Measurements from ENCODE around the gene HMGXB4.
"Not testable (repeated sequence)": the region's sequence is repeated elsewhere in the genome, so short reads cannot be mapped to it uniquely, and the experiment has no call there.

HMGXB4 gene

DNA sequence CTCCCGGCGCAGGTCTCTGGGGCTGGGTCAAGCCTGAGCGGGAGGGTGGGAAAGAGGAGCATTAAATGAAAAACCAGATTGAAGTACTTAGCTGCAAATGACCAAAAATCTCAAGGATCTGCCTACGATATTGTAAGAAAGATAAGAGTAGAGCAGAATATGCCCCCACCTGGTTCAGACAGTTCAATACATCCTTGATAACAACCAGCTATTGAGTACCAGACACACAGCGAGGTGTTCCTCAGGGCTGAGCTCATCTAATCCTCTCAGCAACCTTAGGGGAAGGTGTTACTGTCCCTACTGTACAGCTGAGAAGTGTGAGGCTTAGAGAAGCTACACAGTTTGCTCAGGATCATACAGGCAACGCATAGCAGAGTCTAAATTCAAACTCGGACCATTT is 27.4 kb upstream of the HMGXB4 start:
- TF ChIP-seq JUND (IDR thresholded peaks at IDR 0.05; ENCODE audit: low read depth) = no peak
- DNase-seq (ENCODE audit: low read depth in 1 of 2, low spot score in 1 of 2) = no peak
- in situ Hi-C loops (cut with HindIII; ENCODE audit: low pct_unique_long_range_greater_than_20kb, low sequenced_read_pairs) = no loop called here

DNA sequence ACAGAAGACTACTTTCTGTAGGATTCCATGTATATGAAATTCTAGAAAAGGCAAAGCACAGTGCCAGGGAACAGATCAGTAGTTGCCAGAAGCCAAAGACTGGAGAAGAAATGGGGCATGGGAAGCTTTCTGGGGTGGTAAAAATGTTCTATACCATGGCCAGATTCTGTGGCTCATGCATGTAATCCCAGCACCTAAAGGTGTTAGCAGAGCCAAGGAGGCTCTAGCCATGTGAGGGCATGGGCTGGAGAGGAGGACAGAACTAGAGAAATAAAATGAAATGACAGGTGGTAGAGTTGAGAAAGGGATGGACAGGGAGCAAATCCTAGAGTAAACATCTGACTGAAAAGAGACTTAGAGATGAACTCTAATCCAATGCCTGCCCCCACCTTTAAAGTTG is 26.9 kb upstream of the HMGXB4 start:
- in situ Hi-C loops (cut with HindIII; ENCODE audit: low pct_unique_long_range_greater_than_20kb, low sequenced_read_pairs) = no loop called here
- no peak for DNase-seq (ENCODE audit: low read depth in 1 of 2, low spot score in 1 of 2)
- no peak for TF ChIP-seq JUND (IDR thresholded peaks at IDR 0.05; ENCODE audit: low read depth)

DNA sequence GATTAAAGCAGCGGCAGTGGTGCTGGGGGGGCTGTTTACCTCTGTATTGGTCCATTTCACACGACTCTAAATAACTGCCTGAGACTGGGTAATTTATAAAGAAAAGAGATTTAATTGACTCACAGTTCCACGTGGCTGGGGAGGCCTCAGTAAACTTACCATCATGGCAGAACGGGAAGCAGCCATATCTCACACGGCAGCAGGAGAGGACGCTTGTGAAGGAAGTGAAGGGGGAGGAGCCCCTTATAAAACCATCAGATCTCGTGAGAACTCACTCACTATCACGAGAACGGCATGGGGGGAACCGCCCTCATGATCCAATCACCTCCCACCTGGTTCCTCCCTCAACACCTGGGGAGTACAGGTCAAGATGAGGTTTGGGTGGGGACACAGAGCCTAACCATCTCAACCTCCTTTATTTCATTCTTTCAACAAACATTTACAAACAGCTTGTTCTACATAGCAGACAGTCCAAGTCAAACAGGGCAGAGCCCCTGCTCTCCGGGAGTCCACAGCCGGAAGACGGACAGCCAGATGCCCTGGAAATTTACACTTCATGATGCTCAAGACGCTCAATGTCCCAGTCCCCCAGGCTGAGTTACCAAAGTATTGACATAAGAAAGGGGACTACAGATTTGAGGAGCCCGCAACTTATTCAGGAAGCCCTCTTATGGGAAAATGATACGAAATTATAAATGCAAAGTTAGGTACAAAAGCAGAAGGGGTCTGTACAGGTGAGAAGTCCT is 26.3 kb upstream of the HMGXB4 start:
- no peak for TF ChIP-seq JUND (IDR thresholded peaks at IDR 0.05; ENCODE audit: low read depth)
- peak in 1 of 2 experiments; percentile 27 for DNase-seq (ENCODE audit: low read depth in 1 of 2, low spot score in 1 of 2)
- in situ Hi-C loops (cut with HindIII; ENCODE audit: low pct_unique_long_range_greater_than_20kb, low sequenced_read_pairs) = no loop called here

DNA sequence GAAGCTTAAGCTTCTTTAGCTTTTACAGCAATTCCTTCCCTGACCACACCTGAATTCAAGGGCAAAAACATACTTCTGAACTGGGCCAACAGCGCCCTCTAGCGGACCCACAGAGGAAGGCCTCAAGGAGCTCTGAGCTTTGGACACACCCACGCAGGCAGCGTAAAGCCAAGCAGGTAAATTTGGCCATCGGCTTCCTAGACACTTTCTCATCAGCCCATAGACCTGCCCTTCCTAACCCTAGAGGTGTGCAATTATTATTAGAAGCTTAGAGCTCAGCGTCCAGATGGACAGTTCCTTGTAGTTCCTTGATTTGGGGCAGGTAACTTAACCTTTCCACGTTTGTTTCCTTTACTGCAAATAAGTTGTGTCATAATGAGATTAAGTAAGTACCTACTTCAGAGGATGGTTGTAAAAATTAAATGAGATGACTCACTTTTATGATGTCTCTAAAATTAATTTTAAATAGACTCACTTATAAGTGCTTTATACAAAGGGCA is 25.7 kb upstream of the HMGXB4 start:
- in situ Hi-C loops (cut with HindIII; ENCODE audit: low pct_unique_long_range_greater_than_20kb, low sequenced_read_pairs) = no loop called here
- DNase-seq (ENCODE audit: low read depth in 1 of 2, low spot score in 1 of 2) = peak; percentile 33 to 82
- no peak for TF ChIP-seq JUND (IDR thresholded peaks at IDR 0.05; ENCODE audit: low read depth)

DNA sequence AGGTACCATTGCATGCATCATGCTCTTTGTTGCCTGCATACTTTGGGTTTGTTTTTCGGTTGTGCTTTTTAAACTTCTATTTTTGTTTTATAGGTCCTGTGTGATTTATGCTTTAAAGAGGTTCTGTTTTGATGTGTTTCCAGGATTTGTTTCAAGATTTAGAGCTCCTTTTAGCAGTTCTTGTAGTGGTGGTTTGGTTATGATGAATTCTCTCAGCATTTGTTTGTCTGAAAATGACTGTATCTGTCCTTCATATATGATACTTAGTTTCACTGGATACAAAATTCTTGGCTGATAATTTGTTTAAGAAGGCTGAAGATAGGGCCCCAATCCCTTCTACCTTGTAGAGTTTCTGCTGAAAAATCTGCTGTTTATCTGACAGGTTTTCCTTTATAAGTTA is 18.5 kb upstream of the HMGXB4 start:
- in situ Hi-C loops (cut with HindIII; ENCODE audit: low pct_unique_long_range_greater_than_20kb, low sequenced_read_pairs); DNase-seq (ENCODE audit: low read depth in 1 of 2, low spot score in 1 of 2): not testable (repeated sequence)

DNA sequence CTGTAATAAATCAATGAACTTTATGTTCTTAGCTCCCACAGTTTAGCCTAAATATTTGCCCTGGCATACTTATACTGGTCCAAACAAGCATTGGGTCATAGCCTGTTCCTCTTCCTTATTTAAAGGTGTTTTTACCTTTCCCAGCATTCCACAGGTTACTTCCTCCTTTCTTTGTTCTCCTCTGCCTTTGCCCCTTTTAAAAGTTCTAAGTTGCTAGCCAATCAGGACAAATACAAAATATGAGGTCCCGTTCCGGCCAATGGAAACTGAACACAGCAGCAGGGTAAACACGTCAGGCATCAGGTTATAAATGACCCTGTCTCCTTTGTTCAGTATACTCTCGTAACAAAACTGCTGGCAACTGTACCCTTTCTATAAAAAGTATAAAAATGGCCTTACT is 12.8 kb upstream of the HMGXB4 start:
- DNase-seq (ENCODE audit: low read depth in 1 of 2, low spot score in 1 of 2) = peak in 1 of 2 experiments; percentile 18
- in situ Hi-C loops (cut with HindIII; ENCODE audit: low pct_unique_long_range_greater_than_20kb, low sequenced_read_pairs) = not testable (repeated sequence)

DNA sequence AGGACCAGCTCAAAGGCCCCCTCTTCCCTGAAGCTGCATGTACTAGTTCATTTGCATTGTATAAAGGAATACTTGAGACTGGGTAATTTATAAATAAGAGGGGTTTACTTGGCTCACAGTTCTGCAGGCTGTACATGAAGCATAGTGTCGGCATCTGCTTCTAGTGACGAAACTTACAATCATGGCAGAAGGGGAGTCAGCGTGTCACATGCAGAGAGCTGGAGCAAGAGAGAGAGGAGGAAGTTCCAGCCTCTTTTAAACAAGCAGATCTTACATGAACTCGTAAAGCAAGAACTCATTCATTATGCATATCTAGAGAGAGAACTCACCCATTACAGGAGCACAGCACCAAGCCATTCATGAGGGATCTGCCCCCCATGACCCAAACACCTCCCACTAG is 7.1 kb upstream of the HMGXB4 start:
- TF ChIP-seq JUND (IDR thresholded peaks at IDR 0.05; ENCODE audit: low read depth) = no peak
- no peak for DNase-seq (ENCODE audit: low read depth in 1 of 2, low spot score in 1 of 2)
- in situ Hi-C loops (cut with HindIII; ENCODE audit: low pct_unique_long_range_greater_than_20kb, low sequenced_read_pairs) = no loop called here

DNA sequence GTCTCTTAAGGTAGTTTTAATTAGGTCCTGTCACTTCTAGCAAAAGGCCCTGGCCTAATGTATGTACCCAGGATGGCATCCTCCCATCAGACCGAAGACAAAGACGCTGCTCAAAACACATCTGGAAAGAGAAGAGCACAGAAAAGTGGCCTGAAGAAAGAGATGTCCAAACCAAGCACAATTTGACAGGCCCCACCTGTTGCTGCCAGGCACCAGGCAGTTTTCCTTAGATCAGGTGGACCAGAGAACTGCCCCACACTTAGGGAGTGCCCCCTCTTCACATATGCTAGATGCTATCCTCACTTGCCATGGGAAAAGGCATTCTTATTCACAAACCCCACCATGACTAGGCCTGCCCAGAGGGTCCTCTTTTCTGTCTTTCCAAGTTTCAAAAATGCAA is 3.3 kb upstream of the HMGXB4 start:
- DNase-seq (ENCODE audit: low read depth in 1 of 2, low spot score in 1 of 2) = no peak

DNA sequence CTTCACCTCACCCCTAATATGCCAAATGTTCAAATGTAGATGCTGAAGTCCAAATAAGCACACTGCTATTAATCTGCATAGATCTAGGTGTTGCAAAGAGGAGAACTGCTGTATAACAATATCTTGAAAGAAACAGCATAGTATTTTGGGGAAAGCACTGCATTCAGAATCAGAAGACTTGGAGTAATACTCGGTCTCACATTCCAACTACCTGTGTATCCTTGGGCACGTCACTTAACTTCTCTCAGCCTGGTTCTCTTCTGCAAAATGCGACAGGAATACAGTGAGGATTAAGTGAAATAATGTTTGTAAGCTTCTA is 332 bp upstream of the HMGXB4 start:
- in situ Hi-C loops (cut with HindIII; ENCODE audit: low pct_unique_long_range_greater_than_20kb, low sequenced_read_pairs) = no loop called here
- no peak for DNase-seq (ENCODE audit: low read depth in 1 of 2, low spot score in 1 of 2)
- no peak for TF ChIP-seq JUND (IDR thresholded peaks at IDR 0.05; ENCODE audit: low read depth)

More for the DNA sequence above, 3.3 kb upstream of the HMGXB4 start:
- in situ Hi-C loops (cut with HindIII; ENCODE audit: low pct_unique_long_range_greater_than_20kb, low sequenced_read_pairs) = no loop called here
- no peak for TF ChIP-seq JUND (IDR thresholded peaks at IDR 0.05; ENCODE audit: low read depth)

DNA sequence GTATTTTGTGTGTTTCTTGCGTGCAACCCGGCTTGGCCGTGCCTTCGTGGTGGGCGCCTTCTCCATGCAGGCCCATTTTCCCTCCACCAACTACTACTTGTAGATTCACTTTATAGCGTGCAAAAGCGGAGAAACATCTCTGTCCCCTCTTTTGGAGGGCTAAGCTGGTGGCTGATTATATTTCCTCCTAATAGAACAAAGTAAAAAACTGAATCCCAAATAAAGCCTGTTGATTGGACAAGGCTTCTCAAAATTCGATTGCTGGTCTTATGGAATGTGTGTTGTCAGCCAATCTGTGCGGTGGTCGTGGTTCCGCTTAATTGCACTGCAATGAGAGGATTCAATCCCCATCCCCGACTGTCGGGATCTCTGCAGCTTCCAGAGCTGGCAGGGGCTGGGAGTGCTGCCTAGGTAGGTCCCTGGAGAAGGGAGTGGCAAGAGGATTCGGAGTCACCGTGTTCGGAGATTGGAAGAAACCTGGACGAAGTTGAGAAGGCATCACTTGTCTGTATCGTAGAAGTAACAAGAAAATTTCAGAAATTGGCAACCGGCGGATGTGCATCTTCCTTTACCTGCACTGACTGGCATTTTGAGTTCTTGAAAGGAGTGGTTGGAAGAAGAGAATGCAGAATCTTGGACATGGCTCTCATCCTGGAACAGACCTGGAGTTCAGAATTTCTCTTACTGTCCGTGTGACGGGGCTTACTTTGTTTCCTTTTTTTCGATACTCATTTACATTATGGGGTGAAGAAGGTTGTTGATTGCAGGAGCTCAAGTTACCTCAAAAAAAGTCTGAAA is 1.1 kb downstream of the HMGXB4 start:
- in situ Hi-C loops (cut with HindIII; ENCODE audit: low pct_unique_long_range_greater_than_20kb, low sequenced_read_pairs) = no loop called here
- no peak for TF ChIP-seq JUND (IDR thresholded peaks at IDR 0.05; ENCODE audit: low read depth)
- no peak for DNase-seq (ENCODE audit: low read depth in 1 of 2, low spot score in 1 of 2)

DNA sequence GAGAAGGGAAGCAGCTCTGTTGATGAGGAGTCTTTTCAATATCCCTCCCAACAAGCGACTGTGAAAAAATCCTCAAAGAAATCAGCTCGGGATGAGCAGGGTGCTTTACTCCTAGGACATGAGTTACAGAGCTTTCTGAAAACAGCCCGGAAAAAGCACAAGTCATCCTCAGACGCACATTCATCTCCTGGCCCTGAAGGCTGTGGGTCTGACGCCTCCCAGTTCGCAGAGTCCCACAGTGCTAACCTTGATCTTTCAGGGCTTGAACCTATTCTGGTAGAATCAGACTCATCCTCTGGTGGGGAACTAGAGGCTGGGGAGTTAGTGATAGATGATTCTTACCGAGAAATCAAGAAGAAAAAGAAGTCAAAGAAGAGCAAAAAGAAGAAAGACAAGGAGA is 7.7 kb downstream of the HMGXB4 start:
- TF ChIP-seq JUND (IDR thresholded peaks at IDR 0.05; ENCODE audit: low read depth) = no peak
- no peak for DNase-seq (ENCODE audit: low read depth in 1 of 2, low spot score in 1 of 2)
- in situ Hi-C loops (cut with HindIII; ENCODE audit: low pct_unique_long_range_greater_than_20kb, low sequenced_read_pairs) = no loop called here

DNA sequence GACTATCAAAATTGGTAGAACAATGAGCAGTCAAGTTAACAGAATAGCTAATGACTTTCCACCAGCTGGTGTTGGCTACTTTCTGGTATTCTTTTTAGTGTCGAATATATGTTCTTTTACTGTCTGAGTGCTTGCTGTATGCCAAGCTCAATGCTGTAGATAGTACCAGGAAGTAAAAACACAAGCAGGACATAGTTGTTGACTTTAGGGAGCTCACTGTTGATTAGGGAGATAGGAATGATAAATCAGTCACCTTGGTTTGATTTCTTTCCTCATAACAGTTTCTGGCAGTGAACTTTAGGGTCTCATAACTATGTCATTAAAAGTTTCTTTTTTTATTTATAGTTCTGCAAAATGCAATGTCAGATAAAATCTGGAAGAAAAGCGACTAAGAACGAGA is 9.0 kb downstream of the HMGXB4 start:
- in situ Hi-C loops (cut with HindIII; ENCODE audit: low pct_unique_long_range_greater_than_20kb, low sequenced_read_pairs) = no loop called here
- no peak for DNase-seq (ENCODE audit: low read depth in 1 of 2, low spot score in 1 of 2)
- TF ChIP-seq JUND (IDR thresholded peaks at IDR 0.05; ENCODE audit: low read depth) = no peak

DNA sequence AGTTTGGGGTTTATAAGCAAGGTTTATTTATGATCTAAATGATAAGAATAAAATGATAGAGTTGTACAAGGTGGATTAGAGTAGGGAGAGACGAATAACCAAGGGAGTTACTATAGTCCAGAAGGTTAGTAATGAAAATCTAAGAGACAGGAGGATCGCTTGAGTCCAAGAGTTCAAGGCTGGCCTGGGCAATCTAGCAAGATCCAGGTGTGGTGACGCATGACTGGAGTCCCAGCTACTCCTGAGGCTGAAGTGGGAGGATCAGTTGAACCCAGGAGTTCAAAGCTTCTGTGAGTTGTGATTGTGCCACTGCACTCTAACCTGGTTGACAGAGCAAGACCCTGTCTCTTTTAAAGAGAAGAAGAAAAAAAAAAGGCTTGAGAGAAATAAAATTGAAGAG is 12.3 kb downstream of the HMGXB4 start:
- no peak for TF ChIP-seq JUND (IDR thresholded peaks at IDR 0.05; ENCODE audit: low read depth)
- DNase-seq (ENCODE audit: low read depth in 1 of 2, low spot score in 1 of 2) = no peak
- in situ Hi-C loops (cut with HindIII; ENCODE audit: low pct_unique_long_range_greater_than_20kb, low sequenced_read_pairs) = no loop called here
